MG63 (cell line): ENCODE results near the gene FAM193A. TPM values are rescaled to one million over a fixed set of nuclear protein-coding genes. Genes with fewer than 3 reads are reported as not detected.
"Not testable (repeated sequence)": the region's sequence is repeated elsewhere in the genome, so short reads cannot be mapped to it uniquely, and the experiment has no call there.

Source experiments
- DNase-seq: peaks from one replicate; pipeline ENCODE4 v3.0.0-alpha.2; 2020
- H3K27me3 ChIP-seq: fragments of 250-450 bp; sonication (Bioruptor Pico); 2 replicates; pipeline ENCODE4 v1.5.1; 2020; ENCODE audit warnings: mild to moderate bottlenecking, moderate library complexity
- H3K36me3 ChIP-seq: fragments of 250-450 bp; sonication (Bioruptor Pico); 2 replicates; pipeline ENCODE4 v1.5.1; 2020; ENCODE audit warnings: mild to moderate bottlenecking, moderate library complexity
- H3K4me3 ChIP-seq: fragments of 250-450 bp; sonication (Bioruptor Pico); 2 replicates; pipeline ENCODE4 v1.5.1; 2020; ENCODE audit warnings: mild to moderate bottlenecking, moderate library complexity
- H3K9me3 ChIP-seq: fragments of 250-450 bp; sonication (Bioruptor Pico); 2 replicates; pipeline ENCODE4 v1.5.1; 2020; ENCODE audit warnings: mild to moderate bottlenecking, moderate library complexity
- total RNA-seq: library from RNA; depleted of rRNA; stranded (reverse); fragments of >200 nt; shearing (Covaris generic); gene quantifications from 2 replicates; pipeline ENCODE4 v1.2.3, GENCODE V29; 2014; ENCODE audit warnings: low replicate concordance

FAM193A gene
- total RNA-seq, 1 experiment from 2014 or later = 7.3 TPM

DNA sequence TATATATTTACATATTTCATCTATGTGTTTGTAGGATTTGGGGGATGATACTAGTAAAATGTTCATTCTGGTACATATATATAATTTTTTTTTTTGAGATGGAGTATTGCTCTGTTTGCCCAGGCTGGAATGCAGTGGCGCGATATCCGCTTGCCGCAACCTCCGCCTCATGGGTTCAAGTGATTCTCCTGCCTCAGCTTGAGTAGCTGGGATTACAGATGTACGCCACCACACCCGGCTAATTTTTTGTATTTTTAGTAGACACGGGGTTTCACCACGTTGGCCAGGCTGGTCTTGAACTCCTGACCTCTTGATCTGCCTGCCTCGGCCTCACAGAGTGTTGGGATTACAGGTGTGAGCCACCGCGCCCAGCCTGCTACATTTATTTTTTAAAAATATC, 55.6 kb downstream of the FAM193A start:
- DNase-seq, H3K4me3 ChIP-seq, H3K27me3 ChIP-seq, H3K36me3 ChIP-seq, H3K9me3 ChIP-seq: not testable (repeated sequence)

DNA sequence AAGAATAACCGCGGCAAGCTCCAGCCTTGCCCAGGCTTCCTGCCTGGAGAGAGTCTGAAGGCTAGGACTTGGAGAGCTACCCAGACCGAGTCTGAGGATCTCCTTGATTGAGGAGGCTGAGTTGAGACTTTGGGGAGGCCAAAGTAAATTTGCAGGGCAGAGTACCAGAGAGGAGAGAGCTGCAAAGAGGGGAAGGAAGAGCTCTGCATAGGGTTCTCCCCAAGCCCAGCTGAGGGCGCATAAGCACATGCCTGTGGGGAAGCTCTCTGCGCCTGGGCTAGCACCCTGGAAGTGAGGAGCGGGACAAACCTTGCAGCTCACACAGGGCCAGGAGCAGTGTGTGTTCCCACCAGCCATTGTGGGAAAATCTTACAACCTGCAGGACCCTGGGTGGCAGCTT, 56.1 kb downstream of the FAM193A start:
- Histone ChIP-seq H3K4me3 (no peak overlapping the region), H3K27me3 (no peaks in the 10 kb centered on the region)
- no peak for DNase-seq

DNA sequence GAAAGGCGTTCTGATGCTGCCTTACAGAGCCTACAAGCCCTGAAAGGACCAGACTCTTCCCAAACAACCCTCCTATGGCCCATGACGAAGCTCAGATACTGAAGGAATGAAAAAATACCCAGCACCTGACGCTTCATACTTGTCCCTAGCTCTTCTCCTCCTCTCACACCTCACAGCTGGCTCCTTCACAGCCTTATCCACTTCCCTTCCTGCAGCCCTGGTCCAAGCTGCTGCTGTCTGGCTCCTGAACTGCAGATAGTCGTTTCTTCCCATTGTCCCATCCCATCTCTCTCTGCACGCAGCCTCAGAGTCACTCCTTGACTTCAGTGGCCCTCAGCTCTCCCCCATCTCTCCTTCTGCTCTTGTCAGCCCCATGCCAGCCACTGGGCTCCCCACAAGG, 56.6 kb downstream of the FAM193A start:
- no peak for DNase-seq
- Histone ChIP-seq H3K36me3 (no peaks in the 10 kb centered on the region; the same call in 1 of the 2 replicates), H3K4me3 (no peak overlapping the region), H3K27me3 (no peaks in the 10 kb centered on the region), H3K9me3 (no peaks in the 10 kb centered on the region)

More for the DNA sequence above, 56.1 kb downstream of the FAM193A start:
- H3K9me3 ChIP-seq = no peaks in the 10 kb centered on the region
- no peaks in the 10 kb centered on the region; the same call in 1 of the 2 replicates for H3K36me3 ChIP-seq

DNA sequence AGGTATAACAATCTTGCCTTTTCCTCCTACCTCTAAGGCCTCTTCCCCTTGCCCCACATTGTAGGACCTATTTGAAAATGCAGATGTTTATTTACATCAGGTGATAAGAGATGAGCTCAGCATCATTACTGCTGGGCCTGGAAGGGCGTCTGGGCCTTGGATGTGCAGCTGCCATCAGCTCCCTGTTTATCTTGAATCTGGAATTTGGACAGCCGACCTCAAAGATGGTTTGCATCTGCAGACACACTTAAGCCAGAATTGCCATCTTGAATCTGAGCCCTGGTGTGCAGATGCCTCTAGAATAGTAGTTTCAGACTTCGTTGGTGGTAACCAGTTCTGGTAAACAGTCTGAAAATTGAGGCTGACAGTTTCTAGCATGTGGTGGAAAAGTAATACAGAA, 59.0 kb downstream of the FAM193A start:
- Histone ChIP-seq H3K36me3 (no peaks in the 10 kb centered on the region; the same call in 1 of the 2 replicates), H3K4me3 (no peak overlapping the region)
- DNase-seq = no peak

DNA sequence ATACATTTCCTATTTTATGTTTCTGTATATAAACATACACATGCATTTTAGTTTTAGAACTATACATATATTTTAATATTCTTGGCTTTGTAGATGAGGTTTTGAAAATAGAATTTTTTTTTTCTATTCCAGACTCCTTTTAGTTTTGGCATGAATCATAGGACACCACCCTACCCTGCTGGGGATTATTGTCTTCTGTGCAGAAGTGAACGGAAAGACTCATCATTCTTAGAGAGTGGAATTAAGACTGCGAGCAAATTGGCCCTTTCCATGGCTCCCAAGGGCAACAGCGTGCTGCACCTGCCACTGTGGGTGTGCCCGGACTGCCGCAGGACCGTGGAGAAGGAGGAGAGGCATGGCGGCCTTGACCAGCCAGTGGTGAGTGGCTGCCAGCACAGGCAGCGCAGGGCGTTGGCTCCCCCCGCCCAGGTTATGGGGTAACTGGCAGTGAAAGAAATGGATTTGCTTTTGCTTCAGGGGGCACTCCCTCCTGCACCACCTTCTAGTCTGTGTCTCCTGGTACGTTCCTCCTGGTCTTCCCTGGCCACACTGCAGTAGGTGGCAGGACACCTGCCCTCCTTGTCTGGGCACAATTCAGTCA, 59.6 kb downstream of the FAM193A start:
- Histone ChIP-seq H3K9me3 (no peaks in the 10 kb centered on the region), H3K36me3 (no peaks in the 10 kb centered on the region; the same call in 1 of the 2 replicates), H3K4me3 (no peak overlapping the region), H3K27me3 (no peaks in the 10 kb centered on the region)
- no peak for DNase-seq

More for the DNA sequence above, 59.0 kb downstream of the FAM193A start:
- Histone ChIP-seq H3K27me3 (no peaks in the 10 kb centered on the region), H3K9me3 (no peaks in the 10 kb centered on the region)

DNA sequence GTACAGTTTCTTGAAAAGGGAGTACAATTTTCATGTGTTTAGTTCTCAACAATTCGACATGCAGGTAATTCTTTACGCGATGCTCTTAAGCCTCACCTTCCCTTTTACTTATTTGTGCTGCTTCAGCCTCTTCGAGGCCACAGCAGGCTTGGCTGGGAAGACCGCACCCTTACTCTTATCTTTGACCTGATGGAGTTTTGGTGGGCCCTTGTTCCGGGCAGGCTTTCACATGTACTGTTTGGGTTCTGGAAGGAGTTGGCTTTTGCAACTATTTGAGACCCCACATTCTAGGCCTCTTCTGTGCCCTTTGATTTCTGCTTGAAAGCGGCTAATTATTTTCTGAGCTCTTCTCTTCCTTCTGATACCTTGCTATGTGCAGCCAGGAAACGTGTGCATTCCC, 60.2 kb downstream of the FAM193A start:
- no peak for DNase-seq
- Histone ChIP-seq H3K4me3 (no peak overlapping the region), H3K36me3 (no peaks in the 10 kb centered on the region; the same call in 1 of the 2 replicates), H3K27me3 (no peaks in the 10 kb centered on the region), H3K9me3 (no peaks in the 10 kb centered on the region)

DNA sequence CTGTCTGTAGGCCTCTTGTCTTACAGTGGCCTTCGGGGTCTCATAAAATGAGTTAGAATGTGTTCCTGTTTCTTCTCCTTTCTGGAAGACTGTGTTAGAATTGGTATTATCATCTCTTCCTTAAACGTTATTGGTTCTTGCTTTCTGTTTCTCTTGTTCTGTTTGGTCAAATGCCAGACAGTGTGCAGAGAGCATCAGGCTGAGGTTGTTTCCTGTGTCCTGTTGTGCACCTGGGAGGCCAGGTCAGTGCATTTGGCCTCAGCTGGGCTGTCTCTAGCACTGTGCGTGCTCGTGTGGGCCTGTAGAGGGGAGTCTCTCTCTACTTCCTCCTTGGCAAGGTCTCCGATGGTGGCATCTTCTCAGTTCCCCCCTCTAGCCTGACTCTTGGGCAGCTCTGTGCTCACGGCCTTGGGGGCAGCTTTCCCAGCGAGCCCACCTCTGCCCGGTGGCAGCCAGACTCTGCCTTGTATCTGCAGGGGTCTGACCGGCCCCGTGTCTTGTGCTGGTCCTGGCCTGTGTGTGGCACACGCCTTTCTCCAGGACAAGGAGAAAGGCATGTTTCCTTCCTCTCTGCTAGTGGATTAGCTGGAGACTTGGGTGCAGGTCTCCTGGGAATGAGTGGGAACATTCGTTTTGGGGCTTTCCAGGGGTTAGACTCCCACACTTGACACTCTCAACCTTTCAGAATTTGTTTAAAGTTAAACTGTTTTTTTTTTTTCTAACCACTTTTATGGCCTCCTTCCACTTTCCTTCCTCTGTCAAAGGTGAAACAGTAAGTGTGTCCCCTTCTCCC, 62.3 kb downstream of the FAM193A start:
- DNase-seq = no peak
- H3K27me3 ChIP-seq = no peaks in the 10 kb centered on the region
- H3K36me3 ChIP-seq = no peaks in the 10 kb centered on the region; the same call in 1 of the 2 replicates
- no peak overlapping the region for H3K4me3 ChIP-seq
- no peaks in the 10 kb centered on the region for H3K9me3 ChIP-seq

DNA sequence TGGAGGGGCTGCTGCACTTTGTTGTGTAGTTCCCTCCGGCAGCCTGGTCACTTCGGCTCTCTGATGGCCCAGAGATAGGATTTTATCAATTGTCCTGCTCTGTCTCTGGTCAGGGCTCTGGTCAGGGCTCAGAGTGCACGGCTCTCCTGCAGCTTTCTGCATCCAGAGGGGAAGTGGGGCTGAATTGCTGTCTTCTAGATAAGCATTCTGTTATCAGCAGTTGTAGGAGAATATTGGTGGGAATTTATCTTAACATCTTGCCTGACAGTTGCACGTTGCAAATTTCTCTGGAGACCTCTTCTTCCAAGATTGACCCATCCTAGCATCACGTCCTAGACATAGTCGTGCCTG, 62.8 kb downstream of the FAM193A start:
- Histone ChIP-seq H3K4me3 (no peak overlapping the region), H3K36me3 (no peaks in the 10 kb centered on the region; the same call in 1 of the 2 replicates), H3K27me3 (no peaks in the 10 kb centered on the region), H3K9me3 (no peaks in the 10 kb centered on the region)
- no peak for DNase-seq

DNA sequence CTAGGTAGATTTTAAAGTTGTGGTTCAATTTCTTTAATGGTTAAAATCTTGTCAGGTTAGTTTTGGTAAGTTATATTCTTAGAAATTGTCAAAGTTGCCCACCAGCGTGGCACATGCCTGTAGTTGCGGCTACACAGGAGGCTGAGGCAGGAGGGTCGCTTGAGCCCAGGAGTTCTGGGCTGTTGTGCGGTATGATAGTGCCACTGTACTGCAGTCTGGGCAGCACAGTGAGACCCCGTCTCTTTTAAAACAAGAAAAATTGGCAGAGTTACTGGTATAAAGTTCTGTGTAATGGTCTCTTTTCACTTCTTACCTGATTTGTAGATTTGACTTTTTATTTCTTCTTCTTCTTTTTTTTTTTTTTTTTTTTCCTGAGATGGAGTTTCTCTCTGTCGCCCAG, 64.4 kb downstream of the FAM193A start:
- no peaks in the 10 kb centered on the region for H3K9me3 ChIP-seq
- no peak overlapping the region for H3K4me3 ChIP-seq
- no peaks in the 10 kb centered on the region for H3K27me3 ChIP-seq
- no peak for DNase-seq
- H3K36me3 ChIP-seq = no peaks in the 10 kb centered on the region; the same call in 1 of the 2 replicates

DNA sequence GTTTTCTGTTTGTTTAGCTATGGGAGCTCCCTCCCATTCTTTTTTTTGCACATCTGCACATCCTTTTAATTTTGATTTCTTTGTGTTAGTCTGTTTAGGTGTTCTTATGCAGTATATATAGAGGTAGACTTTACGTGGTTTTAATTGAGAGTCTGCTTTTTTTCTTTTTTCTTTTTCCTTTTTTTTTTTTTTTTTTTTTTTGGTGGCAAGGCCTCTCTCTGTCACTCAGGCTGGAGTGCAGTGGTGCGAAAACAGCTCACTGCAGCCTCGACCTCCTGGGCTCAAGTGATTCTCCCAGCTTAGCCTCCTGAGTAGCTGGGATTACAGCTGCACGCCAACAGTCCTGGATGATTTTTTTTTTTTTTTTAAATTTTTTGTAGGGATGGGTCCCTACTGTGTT, 68.2 kb downstream of the FAM193A start:
- Histone ChIP-seq H3K4me3 (no peak overlapping the region), H3K27me3 (no peaks in the 10 kb centered on the region), H3K36me3 (no peaks in the 10 kb centered on the region), H3K9me3 (no peaks in the 10 kb centered on the region)
- no peak for DNase-seq

DNA sequence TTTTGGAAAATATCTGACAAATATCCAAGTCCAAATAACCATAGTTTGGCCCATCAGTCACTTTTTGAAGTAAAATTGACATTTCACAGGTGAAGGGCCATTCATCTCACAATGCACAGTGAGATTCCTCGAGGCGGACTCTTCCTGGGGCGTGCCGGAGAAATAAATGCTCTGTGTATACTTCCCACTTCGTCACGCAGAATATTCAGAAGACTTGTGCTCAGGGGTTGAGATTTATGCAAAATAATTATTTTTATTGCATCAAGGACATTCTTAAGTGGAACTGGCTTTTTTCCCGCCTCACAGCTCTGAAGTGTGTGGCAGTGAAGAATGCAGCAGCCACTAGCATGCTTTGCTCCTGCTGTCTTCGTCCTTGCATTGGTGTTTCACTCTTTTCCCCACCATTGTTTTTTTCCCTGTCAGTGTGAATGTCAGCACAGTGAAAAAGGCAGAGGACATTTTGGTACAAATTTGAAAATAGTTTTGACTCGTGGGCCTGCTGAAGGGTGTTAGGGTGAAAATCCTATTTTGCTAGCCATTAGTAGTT, 70.6 kb downstream of the FAM193A start:
- no peaks in the 10 kb centered on the region for H3K27me3 ChIP-seq
- H3K36me3 ChIP-seq = no peaks in the 10 kb centered on the region
- no peak overlapping the region for H3K4me3 ChIP-seq
- H3K9me3 ChIP-seq = no peaks in the 10 kb centered on the region
- no peak for DNase-seq

DNA sequence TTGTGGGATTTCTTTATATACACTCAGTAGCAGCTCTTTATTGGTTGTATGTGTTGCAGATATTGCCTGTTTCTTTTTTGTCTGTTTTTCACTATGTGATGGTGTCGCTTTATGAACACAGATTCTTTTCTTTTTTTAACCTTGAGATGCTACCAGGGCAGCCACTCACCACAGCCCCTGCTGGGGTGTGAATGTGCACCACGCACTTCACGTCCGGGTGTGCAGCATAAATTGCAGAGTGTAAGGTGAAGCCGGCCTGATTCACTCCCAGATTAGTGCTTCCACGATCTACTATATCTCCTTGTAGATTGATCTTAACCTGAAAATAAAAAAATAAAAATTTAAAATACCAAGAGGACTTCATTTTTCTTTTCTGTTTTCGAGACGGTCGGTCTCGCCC, 71.4 kb downstream of the FAM193A start:
- H3K27me3 ChIP-seq = no peaks in the 10 kb centered on the region
- no peaks in the 10 kb centered on the region for H3K36me3 ChIP-seq
- DNase-seq = no peak
- no peak overlapping the region for H3K4me3 ChIP-seq
- H3K9me3 ChIP-seq = no peaks in the 10 kb centered on the region

DNA sequence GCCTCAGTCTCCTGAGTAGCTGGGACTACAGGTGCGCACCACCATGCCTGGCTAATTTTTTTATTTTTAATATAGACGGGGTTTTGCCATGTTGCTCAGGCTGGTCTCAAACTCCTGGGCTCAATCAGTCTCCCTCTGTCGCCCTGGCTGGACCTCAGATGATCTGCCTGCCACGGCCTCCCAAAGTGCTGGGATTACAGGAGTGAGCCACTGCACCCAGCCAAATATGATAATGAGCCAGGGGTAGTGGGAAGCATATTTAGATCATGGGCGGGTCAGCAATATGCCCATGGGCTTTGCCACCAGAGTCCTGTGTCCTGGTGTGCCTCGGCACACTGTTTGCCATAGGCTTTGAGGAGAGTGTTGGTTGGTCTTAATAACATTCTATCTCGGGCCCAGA, 71.8 kb downstream of the FAM193A start:
- no peak for DNase-seq
- no peaks in the 10 kb centered on the region for H3K9me3 ChIP-seq
- no peaks in the 10 kb centered on the region for H3K36me3 ChIP-seq
- H3K27me3 ChIP-seq = no peaks in the 10 kb centered on the region
- no peak overlapping the region for H3K4me3 ChIP-seq

DNA sequence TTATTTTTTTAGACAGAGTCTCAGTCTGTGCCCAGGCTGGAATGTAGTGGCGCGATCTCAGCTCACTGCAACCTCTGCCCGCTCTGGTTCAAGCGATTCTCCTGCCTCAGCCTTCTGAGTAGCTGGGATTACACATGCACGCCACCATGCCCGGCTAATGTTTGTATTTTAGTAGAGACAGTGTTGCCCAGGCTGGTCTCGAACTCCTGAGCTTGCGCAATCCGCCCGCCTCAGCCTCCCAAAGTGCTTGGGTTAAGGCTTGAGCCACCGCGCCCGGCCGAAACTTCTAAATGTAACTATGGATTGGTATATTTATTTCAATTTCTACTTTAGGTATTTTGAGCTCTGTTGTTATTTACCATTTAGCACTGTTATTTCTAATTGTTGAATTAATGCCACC, 79.4 kb downstream of the FAM193A start:
- H3K4me3 ChIP-seq = no peak overlapping the region
- H3K36me3 ChIP-seq = no peaks in the 10 kb centered on the region
- DNase-seq = no peak
- H3K9me3 ChIP-seq = no peaks in the 10 kb centered on the region
- no peaks in the 10 kb centered on the region for H3K27me3 ChIP-seq

DNA sequence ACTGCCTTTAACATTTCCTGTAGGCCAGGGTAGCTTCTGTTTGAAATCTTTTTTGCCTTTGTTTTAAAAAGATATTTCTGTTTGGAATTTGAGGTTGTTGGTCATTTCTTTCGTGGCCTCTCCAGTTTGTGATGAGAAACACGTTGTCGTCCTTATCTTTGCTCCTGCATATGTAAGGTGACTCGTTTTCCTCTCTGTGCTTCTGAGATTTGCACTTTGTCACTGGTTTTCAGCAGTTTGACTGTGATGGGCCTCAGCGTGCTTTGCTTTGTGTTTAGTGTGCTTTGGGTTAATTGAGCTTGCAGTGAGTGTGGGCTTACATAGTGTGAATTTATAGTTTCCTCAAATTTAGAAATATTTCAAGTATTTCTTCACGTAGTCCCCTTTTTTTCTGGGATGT, 81.5 kb downstream of the FAM193A start:
- H3K27me3 ChIP-seq = no peaks in the 10 kb centered on the region
- H3K9me3 ChIP-seq = no peaks in the 10 kb centered on the region
- no peak for DNase-seq
- H3K36me3 ChIP-seq = no peaks in the 10 kb centered on the region
- no peak overlapping the region for H3K4me3 ChIP-seq

DNA sequence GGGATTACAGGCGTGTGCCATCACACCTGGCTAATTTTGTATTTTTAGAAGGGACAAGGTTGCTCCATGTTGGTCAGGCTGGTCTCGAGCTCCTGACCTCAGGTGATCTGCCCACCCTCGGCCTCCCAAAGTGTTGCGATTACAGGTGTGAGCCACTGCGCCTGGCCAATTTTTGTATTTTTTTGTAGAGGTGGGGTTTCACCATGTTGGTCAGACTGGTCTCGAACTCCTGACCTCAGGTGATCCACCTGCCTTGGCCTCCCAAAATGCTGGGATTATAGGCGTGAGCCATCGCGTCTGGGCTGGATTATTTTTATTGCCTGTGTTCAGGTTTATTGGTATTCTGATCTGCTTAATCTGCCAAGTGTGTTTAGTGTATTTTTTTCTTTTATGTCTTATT, 82.3 kb downstream of the FAM193A start:
- H3K9me3 ChIP-seq, H3K4me3 ChIP-seq, H3K27me3 ChIP-seq, H3K36me3 ChIP-seq, DNase-seq: not testable (repeated sequence)

DNA sequence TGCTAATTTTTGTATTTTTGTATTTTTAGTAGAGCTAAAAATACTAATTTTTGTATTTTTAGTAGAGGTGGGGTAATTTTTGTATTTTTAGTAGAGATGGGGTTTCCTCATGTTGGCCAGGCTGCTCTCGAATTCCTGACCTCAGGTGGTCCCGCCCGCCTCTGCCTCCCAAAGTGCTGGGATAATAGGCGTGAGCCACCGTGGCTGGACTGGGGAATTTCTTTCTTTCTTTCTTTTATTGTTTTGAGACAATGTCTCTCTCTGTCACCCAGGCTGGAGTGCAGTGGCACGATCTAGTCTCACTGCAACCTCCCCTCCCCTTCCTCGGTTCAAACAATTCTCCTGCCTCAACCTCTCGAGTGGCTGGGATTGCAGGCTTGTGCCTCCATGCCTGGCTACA, 83.0 kb downstream of the FAM193A start:
- no peak for DNase-seq
- Histone ChIP-seq H3K27me3 (no peaks in the 10 kb centered on the region), H3K9me3 (no peaks in the 10 kb centered on the region), H3K36me3 (no peaks in the 10 kb centered on the region), H3K4me3 (no peak overlapping the region)

DNA sequence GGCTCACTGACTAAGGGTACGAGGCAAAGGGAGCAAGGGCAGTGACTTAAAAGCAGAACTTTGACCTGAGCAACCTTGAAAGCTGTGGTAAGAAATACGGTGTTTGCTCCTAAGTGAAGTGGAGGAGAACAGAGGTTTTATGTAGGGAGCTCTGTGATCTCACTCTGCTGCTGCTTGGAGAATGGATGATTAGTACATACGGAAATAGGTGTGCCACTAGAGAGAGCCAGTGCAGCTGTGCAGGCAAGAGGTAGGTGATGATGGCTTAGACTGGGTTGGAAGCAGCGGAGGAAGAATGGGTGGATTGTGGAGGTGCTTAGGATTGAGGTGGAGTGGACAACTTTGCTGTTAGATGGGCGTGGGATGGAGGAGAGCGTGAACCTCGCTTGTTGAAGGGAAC, 85.0 kb downstream of the FAM193A start:
- H3K36me3 ChIP-seq = no peaks in the 10 kb centered on the region
- no peak for DNase-seq
- H3K4me3 ChIP-seq = no peak overlapping the region
- no peaks in the 10 kb centered on the region for H3K27me3 ChIP-seq
- H3K9me3 ChIP-seq = no peaks in the 10 kb centered on the region
